Measurements from ENCODE around the gene ADORA2A.

DNA sequence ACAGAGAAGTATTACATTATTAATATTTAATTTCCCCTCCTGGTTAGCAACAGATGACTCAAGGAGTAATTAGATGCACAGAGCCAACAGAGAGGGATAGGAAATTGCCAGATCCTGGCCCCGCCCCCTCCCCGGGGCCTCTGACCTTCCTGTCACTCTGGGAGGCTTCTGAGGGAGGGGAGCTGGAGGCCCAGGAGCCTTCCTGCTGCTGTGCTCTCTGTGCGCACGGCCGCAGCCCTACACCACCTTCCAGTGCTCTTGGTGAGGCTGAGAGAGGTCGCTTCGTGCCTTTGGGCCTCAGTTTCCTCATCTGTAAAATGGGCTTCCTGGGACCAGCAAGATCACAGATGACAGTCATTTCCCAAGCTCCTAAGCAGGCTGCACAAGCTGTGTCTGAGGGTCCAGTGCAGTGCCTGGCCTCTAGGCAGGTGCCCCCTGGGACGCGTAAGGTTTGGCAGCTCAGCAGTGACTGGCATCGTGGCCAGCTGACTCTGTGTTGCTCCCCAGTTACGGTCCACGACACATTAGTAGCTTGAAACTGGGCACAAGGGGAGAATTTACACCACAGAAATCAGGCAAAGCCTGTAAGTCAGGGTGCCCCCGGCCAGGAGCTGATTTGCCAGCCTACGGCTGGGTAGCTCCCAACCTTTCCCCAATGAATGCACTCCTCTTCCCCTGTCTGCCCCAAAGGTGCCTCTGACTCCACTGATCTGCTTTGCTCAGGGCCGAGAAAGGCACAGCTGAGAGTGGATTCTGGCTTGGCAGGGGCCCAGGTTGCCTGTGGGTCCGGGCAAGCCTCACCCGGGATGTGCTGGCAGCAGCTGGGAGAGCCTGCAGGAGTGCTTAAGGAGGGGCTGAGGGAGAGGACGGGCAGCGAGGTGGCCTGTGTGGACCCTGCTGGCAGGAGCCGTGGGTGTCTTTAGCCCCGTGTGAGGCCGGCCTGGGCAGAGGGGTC lies 2.3 kb downstream of the ADORA2A start:
- TF ChIP-seq POLR2A (IDR thresholded peaks at IDR 0.05; ENCODE audit: borderline replicate concordance, extremely low read depth, insufficient read depth, insufficient read length) = no peak
- TF ChIP-seq, protein P1, sequence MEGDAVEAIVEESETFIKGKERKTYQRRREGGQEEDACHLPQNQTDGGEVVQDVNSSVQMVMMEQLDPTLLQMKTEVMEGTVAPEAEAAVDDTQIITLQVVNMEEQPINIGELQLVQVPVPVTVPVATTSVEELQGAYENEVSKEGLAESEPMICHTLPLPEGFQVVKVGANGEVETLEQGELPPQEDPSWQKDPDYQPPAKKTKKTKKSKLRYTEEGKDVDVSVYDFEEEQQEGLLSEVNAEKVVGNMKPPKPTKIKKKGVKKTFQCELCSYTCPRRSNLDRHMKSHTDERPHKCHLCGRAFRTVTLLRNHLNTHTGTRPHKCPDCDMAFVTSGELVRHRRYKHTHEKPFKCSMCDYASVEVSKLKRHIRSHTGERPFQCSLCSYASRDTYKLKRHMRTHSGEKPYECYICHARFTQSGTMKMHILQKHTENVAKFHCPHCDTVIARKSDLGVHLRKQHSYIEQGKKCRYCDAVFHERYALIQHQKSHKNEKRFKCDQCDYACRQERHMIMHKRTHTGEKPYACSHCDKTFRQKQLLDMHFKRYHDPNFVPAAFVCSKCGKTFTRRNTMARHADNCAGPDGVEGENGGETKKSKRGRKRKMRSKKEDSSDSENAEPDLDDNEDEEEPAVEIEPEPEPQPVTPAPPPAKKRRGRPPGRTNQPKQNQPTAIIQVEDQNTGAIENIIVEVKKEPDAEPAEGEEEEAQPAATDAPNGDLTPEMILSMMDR (IDR thresholded peaks at IDR 0.05 in 2 of 3, conservative IDR thresholded peaks at IDR 0.05 in 1 of 3; ENCODE audit: borderline replicate concordance in 1 of 3, insufficient read depth in 1 of 3, low read depth in 2 of 3, low read length in 2 of 3) = no peak
- TF ChIP-seq JUND (IDR thresholded peaks at IDR 0.05) = no peak
- no peak for TF ChIP-seq YY1 (IDR thresholded peaks at IDR 0.05; ENCODE audit: extremely low read depth, insufficient replicate concordance, low read depth, low read length)
